HG02763 (cell line): Measurements from ENCODE around the gene HLF.

Experiments used
- ATAC-seq: cut with Tn5 transposase; IDR thresholded peaks from one replicate; pipeline ENCODE4 v1.9.1; 2021; ENCODE audit warnings: mild to moderate bottlenecking, moderate library complexity; ENCODE audit not compliant: unreplicated experiment

The HLF gene, protein sequence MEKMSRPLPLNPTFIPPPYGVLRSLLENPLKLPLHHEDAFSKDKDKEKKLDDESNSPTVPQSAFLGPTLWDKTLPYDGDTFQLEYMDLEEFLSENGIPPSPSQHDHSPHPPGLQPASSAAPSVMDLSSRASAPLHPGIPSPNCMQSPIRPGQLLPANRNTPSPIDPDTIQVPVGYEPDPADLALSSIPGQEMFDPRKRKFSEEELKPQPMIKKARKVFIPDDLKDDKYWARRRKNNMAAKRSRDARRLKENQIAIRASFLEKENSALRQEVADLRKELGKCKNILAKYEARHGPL

DNA sequence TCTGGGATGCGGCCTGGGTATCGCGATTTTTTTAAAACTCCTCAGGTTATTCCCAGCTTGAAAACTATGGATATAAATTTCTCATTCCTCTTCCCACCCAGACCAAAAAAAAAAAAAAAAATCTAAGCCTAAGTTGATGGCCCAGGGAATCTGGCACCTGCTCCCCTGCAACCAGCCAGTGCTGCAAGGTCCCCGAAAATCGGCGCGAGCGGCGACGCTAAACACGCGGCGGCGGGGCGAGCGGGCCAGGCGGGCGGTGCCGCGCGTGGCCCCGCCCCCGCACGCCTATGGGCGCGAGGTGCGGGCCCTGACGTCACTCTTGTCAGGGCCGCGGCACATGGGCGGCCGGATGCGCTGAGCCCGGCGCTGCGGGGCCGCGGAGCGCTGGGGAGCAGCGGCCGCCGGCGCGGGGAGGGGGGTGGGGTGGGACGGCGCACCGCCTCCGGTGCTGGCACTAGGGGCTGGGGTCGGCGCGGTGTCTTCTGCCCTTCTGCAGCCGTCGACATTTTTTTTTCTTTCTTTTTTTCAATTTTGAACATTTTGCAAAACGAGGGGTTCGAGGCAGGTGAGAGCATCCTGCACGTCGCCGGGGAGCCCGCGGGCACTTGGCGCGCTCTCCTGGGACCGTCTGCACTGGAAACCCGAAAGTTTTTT lies at the start of gene HLF:
HLF (plus strand) TSS at position 316 of the 654 bp plus-strand sequence. CDS start 525 bp downstream, outside the sequence.
- peak; percentile 87 for ATAC-seq

DNA sequence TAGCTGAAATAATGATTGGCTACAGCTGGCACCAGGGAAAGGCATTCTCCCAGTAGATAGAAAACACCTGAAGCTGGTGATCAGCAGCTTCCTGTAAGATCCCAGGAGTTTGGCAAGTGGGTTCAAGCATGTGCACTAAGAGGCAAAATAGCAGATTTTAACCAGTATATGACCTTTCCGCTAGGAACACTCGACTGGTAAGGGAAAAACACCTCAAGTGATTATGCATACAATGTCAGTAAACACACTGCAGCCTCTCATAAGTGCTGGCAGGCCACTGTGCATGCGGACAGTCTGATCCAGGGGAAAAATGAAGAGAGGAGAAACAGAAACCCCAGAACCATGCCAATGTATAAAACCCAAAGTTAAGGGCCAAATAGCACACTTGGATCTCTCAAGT lies 49.0 kb upstream of the HLF start:
- no peak for ATAC-seq

DNA sequence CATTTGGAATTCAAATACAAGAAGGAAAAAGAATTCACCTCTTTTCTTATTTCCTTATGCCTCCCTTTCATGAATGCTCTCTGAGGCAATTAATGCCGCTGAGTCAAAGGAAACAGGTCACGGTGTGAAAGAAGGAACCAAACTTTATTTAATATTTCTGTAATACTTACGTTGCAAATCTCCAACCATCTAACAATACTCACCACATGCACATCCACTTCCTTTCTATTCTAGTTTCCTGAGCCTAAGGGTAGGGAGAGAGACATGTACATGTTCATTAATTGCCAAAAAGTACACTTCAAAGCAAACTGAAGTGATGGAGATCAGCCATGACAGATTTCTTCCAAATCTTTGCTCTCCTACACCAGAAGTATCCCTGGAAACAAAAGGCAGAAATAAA lies 47.9 kb upstream of the HLF start:
- ATAC-seq = no peak

DNA sequence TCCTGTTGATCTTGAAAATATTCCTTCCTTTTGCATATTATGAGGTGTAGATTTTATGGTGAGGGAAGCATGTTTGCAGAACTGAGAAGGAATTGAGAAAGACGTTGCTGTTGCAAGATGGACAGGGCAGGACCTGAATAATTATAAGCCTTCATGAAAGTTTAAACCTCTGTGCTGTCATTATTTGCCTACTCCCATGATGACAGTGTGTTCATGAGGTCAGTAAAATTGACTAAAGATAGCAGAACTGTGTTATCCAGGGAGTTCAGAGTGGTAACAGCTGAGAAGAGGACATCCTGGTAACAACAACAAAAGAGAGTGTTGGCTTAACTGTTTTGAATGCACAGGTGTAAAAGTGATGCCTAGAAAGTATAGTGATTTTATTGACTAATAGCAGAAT lies 45.3 kb upstream of the HLF start:
- ATAC-seq = no peak

DNA sequence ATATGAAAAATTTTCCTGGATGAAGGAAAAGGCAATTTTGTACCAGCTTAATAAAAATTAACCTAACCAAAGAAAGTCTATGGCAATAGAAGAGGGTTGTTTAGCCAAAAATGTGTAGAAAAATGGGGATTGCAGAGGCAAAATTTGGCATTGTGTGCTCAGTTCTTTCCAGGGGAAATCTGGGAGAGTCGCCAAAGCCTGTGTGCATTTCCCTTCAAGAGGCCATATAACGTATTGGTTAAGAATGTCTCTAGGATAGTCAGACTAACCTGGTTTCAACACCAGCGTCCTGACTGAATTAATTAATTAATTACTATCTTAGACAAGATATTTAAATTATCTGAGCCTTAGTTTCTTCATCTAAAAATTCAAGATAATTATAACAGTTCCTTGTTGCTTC lies 44.8 kb upstream of the HLF start:
- no peak for ATAC-seq

DNA sequence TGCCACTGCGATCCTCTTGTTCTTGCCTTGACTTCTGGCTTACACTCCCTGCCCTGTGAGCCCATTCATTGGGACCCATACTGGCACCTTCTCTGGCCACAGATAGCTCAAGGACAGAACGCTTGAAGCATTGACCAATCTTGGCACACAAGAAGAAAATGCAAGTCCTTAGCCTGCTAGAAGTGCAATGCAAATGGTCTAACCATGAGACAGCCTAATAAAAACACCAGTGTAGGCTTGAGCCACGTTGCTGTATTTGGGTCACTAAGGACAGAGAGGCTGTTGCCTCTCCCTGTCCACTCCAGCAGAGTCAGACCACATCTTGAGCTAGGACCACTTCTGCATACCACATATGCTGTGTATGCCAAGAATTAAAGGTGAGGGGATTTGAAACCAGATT lies 41.2 kb upstream of the HLF start:
- no peak for ATAC-seq

DNA sequence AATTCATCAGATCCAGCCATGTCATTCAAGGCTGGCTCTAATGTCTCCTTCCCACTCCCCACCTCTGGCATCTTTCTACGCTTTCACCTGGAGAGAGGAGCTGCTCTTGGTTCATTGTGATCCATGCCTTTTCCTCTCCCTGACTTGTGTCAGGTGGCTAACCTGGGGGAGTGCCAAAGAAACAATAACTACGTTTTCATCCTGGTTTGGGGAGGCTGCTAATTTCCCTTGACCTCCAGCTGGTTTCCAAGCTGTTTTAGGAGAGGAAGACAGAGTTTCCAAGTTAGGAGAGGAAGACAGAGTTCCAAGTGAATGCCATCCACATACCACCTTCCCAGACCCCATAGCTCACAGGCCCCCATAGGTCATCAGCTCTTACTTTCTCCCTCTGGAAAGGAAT lies 40.0 kb upstream of the HLF start:
- no peak for ATAC-seq

DNA sequence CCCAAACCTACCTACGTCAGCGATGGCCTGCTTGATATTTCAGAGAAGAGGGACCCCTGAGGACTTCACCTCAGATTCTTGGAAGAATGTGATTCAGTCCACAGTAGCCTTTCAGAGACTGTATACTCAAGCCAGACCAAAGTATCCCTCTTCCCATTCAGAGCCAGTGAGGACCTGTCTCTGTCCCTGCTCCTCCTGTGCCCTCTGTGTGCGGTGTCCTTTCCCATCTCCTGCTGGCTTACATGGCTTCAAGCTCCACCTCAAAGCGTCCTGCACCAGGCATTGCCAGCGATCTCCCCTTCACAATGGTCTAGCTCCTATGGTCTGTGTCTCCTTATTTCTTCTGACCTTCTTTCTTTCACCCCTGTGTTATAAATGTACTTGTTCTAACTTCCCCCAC lies 39.5 kb upstream of the HLF start:
- no peak for ATAC-seq

DNA sequence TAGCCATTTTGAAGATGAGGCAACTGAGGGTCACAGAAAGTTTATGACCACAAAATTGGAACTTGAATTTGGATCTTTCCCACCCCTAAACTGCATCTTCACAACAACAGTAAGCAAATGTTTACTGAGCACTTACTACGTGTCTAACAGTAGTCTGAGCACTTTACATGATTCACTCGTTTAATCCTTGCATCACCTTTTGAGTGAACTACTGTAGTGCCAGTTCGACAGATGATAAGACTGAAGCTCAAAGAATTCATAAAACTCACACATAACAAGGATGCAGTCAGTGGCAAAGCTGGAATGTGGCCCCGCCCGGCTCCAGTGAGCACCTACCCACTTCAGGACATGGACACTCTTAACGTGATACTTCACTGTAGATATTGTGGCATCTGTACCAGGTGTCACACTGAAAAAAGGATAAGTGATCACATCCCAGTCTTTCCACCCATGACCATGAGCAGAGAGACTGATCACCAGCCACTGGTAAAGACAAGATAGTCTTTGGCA lies 36.0 kb upstream of the HLF start:
- no peak for ATAC-seq

DNA sequence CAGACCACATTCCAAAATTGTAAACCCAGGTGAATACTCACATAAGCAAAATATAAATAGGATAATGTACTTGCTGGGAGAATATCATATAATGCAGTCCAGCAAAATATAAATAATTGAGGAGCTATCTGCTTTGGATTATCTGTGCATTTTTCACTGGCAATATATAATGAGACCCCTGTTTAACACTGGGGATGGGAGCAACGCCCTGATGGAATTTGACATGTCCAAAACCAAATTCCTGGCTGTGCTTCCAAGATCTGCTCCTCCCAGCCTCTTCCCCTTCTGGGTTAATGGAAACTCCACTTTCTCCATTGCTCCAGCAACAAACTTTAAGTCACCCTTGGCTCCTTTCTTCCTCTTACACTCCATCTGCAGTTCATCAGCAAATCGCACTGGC lies 35.5 kb upstream of the HLF start:
- ATAC-seq = no peak

DNA sequence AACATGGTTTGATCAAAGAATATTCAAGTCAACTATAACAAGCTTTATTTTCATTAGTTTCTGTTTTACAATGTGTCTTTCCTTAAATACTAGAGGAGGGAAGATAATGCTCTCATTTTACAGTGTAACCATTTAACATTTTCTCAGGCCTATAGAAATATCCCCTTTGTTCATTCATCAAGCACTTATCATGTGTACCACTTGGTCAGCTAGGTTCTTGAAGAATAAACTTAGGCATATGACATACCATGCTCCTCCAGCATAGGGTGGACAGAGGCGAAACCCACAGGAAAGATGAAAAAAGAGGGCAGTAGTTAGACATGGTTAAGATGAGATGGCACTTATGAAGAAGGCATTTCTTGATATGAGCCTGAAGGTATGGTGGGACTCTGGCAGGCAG lies 34.0 kb upstream of the HLF start:
- no peak for ATAC-seq

DNA sequence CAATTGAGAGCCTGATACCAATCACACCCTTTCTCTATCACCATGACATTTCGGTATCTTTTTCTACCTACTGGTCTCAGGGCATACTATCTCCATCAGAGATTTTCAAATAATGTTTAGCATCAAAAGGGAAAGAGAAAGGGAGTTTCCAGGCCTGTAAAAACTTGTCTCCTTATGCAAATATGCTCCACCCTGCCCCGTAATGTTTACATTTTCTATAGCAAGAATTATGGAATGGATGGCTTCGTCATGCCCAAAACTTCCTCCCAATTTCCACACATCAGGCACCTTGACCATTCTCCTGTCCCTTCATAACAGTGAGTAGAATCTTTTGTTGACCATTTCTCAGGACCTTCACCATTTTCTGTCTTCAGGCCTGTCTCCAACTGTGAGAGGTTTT lies 30.9 kb upstream of the HLF start:
- ATAC-seq = no peak

DNA sequence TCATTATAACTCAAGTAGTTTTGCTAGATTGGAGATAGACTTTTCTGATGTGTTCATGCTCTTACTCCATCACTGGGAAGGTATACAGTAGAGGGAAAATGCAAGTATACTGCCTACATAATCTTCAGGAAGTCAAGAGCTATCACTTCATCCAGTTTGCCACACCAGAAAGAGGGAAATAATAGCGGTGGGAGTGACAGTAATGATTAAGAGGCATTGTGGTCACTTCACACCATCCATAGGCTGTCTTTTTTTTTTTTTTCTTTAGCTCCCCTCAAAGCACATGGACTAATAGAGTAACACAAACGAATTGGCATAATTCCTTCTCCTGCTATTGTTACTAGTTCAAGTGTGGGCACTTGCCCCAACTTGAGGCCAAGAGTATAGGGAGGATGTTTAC lies 28.4 kb upstream of the HLF start:
- ATAC-seq = no peak

DNA sequence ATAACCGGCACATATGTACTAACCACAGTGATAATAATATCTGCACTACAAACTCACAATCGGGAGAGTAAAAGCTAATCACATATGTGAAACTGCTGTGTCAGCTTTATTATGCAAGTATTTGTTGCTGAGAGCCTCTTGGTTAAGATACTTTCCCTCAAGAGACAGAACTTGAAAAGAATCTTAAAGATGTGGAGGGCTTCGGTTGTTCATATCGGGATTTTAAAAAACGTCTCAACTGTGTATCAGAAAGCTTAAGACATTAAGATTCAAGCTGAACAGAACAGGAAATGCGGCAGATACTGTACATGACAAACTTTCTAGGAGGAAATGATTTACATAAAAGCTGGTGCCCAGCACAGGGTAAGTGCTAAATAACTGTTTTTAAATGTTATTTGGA lies 27.5 kb upstream of the HLF start:
- ATAC-seq = no peak

DNA sequence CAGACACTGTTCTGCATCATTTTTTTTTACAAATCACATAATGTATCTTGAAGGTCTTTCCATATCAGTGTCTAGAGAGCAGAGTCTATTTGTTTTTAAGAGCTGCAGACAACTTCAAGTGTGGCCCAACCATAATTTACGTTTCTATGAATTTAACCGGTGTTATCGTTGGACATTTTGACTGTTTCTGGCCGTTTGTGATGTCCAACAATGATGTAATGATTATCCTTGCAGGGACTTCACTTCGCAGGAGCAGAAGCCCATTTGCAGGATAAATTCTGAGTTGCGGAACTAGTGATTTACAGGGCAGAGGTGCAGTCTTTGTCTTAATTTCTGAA lies 26.9 kb upstream of the HLF start:
- no peak for ATAC-seq

DNA sequence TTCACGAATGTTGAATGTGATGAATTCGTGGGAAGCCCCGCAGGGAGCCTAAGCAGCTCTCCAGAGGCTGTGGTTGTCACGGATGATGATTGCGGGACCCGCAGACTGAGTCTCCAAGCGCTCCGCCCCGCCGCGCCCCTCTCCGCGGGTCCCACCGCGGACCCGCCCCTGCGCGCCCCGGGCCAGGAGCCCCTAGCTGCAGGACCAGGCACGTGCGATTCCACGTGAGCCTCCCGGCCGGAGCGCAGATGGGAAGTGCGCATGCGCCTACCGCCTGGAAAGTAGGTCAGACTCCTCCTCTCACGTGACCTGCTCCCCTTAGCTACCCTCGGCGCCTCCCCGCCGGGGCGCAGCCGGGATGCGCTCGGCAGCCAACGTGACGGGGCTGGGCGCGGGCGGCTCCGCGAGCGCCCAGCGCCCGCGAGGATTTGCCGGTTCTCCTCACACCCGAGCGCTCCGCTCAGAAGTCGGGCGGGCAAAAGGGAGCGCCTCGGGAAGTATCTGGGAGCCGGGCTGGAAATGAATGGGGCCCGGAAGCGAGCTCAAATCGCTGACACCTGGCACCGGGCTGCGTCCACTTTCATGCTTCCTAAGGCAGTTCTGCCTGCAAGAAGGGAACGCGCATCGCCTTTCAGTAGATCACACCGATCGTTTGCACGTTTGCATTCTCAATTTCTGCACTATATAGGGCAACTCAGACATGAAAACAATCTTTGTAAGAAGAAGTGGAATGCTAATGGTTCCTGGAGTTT lies 26.4 kb upstream of the HLF start:
- peak; percentile 88 for ATAC-seq

DNA sequence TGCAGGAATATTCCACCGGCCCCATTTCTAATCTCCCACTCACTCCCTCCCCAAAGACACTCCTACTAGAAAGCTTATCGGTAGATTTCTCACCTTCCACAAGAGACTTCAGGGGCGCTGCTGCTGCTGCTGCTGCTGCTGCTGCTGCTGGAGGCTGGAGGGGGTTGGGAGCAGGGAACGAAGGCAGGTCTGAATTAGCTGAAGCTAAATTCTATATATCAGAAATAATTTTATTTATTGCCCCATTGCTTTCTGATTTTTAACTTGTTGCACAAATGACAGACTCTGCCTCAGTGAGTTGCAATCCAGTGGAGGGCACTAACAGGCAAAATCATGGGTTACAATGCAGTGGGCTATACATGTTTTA lies 25.8 kb upstream of the HLF start:
- ATAC-seq = no peak

DNA sequence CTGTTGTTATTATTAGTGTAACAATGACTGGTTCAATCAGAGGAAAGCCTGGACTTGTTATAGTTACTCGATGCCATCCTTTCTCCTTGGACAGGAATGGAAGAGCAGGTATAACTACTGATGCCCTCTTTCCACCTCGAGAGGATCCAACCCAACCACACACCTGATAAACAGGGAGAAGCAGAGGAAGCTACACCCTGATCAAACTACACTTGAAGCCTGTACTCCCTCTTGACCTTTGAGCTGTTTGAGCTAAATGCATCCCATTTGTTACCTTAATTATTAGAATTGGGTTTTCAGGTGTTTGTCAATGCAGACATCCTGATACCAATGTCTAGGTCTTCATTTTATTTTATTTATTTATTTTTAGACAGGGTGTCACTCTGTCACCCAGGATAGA lies 23.7 kb upstream of the HLF start:
- ATAC-seq = no peak

DNA sequence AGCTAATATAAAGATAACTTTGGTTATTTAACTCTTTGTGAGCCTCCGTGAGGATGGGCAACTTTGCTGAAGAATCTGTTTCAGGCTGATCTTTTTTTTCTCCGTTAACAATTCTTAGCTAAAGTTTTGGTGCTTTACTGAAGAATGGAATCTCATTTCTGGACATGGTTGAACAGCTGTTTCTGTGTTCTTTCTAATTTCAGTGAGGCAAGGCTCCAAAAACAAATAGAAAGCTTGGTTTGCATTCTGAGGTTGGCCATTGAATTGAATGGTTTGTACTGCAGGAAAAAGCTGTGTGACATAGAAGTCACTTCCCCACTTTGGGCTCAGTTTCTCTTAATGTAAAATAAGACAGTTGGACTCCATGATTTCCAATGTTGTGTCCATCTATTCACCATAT lies 22.3 kb upstream of the HLF start:
- no peak for ATAC-seq

DNA sequence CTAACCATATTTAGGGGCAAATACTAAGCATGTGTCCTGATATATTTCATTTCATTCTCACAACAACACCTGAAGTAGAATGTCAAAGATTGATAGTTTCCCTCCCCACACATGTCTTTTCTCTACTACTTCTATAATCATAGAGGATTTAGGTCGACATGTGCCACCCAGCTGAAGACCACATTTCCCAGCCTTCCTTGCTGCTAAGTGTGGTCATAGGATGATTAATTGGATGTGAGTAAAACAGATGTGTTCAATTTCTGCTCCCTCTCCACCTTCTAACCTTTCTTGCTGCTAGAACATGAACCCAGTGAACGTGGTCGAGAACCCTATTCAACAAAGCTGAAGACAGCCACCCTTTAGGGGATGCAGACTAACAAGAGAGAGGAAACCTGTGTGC lies 18.8 kb upstream of the HLF start:
- no peak for ATAC-seq

DNA sequence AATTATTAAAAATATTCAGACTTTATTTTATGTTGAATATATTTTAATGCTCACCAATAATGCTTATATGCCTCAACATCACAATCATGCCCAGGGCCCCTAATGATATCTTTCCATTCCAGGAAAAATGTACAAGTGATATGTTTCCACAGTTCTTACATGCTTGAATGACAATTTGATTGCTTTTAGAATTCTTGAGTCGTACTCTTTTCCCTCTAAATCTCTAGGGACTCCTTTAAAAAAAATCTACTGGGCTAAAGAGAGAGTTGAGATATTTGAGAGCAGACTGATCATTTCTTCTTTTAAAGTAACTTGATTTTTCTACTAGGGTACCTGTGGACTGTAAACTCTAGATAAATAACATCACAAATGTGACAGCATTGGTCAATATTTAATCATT lies 18.2 kb upstream of the HLF start:
- ATAC-seq = no peak

DNA sequence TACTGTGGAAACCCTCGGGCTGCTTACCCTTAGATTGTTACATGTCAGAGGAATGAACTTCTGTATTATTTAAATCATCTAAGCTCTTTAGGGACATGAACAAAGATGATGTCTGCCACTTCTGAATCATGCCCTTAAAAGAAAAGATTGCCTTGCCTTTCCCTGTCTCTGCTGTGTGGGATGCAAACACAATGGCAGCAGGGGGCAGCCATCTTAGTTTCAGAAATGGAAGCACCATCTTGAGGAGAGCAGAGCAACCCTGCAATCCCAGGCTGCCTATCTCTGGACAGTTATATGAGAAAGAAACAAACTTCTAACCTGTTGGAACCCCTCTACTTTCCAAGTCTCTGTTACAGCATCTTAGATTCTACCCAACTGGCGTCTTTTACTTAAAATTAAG lies 16.7 kb upstream of the HLF start:
- ATAC-seq = no peak
